Left ventricle myocardium inferior (tissue), 1 donor: ENCODE data around the gene KLKB1. TPM values are rescaled to one million over a fixed set of nuclear protein-coding genes. Genes with fewer than 3 reads are reported as not detected.

Experiments
- DNase-seq: peaks from one replicate; pipeline ENCODE4 v3.0.0-alpha.2; 2020
- H3K27ac ChIP-seq: fragments of 200-600 bp; replicated peaks from 2 replicates; pipeline ENCODE4 v1.8.0; 2021
- H3K27me3 ChIP-seq: fragments of 200-600 bp; 2 replicates; pipeline ENCODE4 v1.8.0; 2021; ENCODE audit warnings: low read depth
- H3K36me3 ChIP-seq: fragments of 200-600 bp; 2 replicates; pipeline ENCODE4 v1.8.0; 2021
- H3K4me1 ChIP-seq: fragments of 200-600 bp; 2 replicates; pipeline ENCODE4 v1.8.0; 2021
- H3K4me3 ChIP-seq: fragments of 200-600 bp; 2 replicates; pipeline ENCODE4 v1.8.0; 2021; ENCODE audit warnings: mild to moderate bottlenecking, moderate library complexity
- H3K9me3 ChIP-seq: fragments of 200-600 bp; replicated peaks from 2 replicates; pipeline ENCODE4 v1.8.0; 2021
- intact Hi-C: fragments of 100-400 bp; cut with micrococcal nuclease; formaldehyde crosslinking; loops from one replicate; pipeline ENCODE4 v1.11.0; 2022
- total RNA-seq: library from RNA; stranded (reverse); fragmentation: NEBNext Ultra II Directional; extraction: Animal tissue kit (Norgen Biotek cat#: 25700); gene quantifications from one replicate; pipeline ENCODE4 v1.2.1, GENCODE V29; 2021
- TF ChIP-seq, protein P1 (sequence below): fragments of 200-600 bp; IDR thresholded peaks from 2 replicates; pipeline ENCODE4 v1.8.0; 2021; ENCODE audit warnings: antibody characterized with exemption, mild to moderate bottlenecking, borderline replicate concordance
- donor health status: DM: no; HTN: yes; CAD: no; lungs with severe emphysema.

The KLKB1 gene
- total RNA-seq, 1 donor from 2014 or later = 0.74 TPM

DNA sequence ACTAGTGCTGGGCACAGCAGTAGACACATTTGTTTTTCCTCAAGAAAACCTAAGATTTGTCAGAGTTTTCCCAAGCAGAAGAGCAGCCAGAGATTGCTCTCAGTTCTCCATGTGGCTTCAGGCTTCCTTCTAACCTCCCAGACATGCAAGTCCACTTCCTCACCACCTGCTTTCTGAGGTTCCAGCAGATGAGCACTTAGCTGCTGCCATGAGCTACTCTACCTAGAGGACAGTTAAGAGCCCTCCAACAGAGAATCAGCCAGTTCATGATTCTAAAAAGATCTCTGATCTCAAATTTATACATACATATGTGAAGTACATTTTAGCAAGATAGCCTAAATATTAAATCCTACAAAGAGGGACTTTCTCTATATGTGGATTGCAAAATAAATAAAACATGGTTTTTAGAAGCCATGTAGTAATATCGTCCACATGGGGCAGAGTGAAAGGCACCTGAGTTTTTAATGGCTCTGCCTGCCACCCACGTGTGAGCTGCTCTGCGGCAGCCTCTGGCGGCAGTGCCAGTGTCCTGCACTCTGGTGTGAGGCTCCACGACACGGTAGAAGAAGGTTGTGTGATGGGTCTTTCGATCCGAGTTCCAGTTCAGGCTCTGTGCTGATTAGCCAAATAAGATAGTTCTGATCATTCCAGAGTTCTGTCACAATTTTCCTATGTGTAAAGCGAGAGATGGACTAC is 25.6 kb upstream of the KLKB1 start:
- Histone ChIP-seq H3K27me3 (no peaks in the 10 kb centered on the region), H3K4me3 (no peak overlapping the region), H3K9me3 (no peaks in the 10 kb centered on the region), H3K4me1 (peaks cover 28% of the 10 kb centered on the region), H3K36me3 (peaks cover 23% of the 10 kb centered on the region), H3K27ac (peak overlapping the region; percentile 72)
- TF ChIP-seq, protein P1, sequence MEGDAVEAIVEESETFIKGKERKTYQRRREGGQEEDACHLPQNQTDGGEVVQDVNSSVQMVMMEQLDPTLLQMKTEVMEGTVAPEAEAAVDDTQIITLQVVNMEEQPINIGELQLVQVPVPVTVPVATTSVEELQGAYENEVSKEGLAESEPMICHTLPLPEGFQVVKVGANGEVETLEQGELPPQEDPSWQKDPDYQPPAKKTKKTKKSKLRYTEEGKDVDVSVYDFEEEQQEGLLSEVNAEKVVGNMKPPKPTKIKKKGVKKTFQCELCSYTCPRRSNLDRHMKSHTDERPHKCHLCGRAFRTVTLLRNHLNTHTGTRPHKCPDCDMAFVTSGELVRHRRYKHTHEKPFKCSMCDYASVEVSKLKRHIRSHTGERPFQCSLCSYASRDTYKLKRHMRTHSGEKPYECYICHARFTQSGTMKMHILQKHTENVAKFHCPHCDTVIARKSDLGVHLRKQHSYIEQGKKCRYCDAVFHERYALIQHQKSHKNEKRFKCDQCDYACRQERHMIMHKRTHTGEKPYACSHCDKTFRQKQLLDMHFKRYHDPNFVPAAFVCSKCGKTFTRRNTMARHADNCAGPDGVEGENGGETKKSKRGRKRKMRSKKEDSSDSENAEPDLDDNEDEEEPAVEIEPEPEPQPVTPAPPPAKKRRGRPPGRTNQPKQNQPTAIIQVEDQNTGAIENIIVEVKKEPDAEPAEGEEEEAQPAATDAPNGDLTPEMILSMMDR = peak; percentile 72
- intact Hi-C loops = no loop called here
- peak; percentile 28 for DNase-seq

DNA sequence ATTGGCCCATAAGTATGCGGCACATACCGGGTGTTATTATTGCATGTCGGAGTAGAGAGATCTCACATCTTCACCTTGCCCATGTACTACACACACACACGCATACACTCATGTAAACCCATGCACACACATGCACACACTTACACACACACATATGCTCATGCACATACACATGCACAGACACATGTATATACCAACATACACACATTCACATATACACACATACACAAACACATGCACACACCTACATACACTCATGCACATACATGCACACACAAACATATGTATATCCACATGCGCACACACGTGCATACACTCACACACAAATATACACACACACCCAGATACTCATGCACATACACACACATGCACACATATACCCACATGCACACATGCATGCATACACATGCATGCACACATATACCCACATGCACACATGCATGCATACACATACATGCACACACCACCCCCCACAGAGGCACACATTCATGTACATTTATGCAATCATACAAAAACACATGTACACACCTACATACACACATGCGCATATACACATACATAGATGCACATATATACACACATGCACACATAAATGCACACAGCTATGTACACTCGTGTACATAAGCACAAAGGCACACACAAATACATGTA is 24.7 kb upstream of the KLKB1 start:
- H3K27ac ChIP-seq = no peak overlapping the region
- no peak for DNase-seq
- no peaks in the 10 kb centered on the region for H3K27me3 ChIP-seq
- TF ChIP-seq, protein P1 = no peak
- H3K9me3 ChIP-seq = no peaks in the 10 kb centered on the region
- no peak overlapping the region for H3K4me3 ChIP-seq
- H3K4me1 ChIP-seq = peaks cover 28% of the 10 kb centered on the region
- intact Hi-C loops = no loop called here
- H3K36me3 ChIP-seq = peaks cover 13% of the 10 kb centered on the region

DNA sequence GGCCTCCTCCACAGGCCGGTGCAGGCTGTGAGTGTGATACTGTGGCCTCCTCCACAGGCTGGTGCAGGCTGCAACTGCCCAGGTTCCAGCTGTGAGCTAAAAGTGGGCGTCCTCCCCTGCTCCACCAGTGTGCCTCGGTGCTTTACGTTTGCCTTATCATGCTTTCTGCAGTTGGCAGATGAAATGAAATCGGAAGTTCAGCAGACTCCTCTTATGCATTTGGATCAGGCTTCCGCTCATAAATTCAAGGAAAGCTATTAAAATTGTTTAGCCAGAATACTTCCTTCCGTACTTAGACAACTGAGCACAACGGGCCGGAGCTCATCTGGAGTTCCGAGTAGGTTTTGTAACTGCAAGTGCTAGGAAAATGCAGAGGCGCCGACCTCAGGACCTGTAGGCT is 23.9 kb upstream of the KLKB1 start:
- TF ChIP-seq, protein P1 = no peak
- intact Hi-C loops = no loop called here
- no peak for DNase-seq
- peaks cover 28% of the 10 kb centered on the region for H3K4me1 ChIP-seq
- H3K4me3 ChIP-seq = no peak overlapping the region
- H3K27ac ChIP-seq = no peak overlapping the region
- no peaks in the 10 kb centered on the region for H3K27me3 ChIP-seq
- H3K36me3 ChIP-seq = peaks cover 10% of the 10 kb centered on the region
- no peaks in the 10 kb centered on the region for H3K9me3 ChIP-seq

DNA sequence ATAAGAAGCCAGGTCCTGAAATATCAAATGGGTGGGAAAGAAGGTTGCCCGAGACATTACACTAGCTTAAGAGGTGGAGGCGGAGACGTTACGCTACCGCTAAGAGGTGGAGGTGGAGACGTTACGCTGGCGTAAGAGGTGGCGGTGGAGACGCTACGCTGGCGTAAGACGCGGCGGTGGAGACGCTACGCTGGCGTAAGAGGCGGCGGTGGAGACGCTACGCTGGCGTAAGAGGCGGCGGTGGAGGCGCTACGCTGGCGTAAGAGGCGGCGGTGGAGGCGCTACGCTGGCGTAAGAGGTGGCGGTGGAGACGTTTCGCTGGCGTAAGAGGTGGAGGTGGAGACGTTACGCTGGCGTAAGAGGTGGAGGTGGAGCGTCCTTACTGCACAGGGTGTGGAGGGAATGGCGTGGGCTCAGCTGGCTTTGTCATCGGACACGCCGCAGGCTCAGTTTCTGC is 23.2 kb upstream of the KLKB1 start:
- DNase-seq = no peak
- no peak overlapping the region for H3K27ac ChIP-seq
- intact Hi-C loops = no loop called here
- TF ChIP-seq, protein P1 = no peak
- H3K27me3 ChIP-seq = no peaks in the 10 kb centered on the region
- peaks cover 11% of the 10 kb centered on the region for H3K36me3 ChIP-seq
- H3K4me3 ChIP-seq = no peak overlapping the region
- no peaks in the 10 kb centered on the region for H3K9me3 ChIP-seq
- H3K4me1 ChIP-seq = peaks cover 28% of the 10 kb centered on the region

DNA sequence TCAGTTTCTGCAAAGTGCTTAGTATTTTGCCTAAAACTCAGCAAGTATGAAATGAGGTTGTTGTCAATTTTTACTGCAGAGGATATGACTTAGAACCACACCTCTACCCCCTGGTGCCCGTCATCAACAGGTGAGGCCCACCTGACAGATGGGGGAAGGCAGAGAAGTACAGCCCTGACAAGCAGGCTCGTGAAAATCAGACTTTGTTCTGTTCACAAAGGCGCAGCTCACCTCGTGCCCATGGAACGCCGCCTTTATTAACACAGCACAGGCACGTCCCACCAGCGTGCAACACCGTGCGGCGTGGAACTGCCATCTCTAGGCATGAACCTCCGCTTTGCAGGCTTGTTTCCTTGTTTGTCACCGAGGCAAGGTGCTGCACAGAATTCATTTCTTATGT is 22.6 kb upstream of the KLKB1 start:
- no peaks in the 10 kb centered on the region for H3K27me3 ChIP-seq
- no peaks in the 10 kb centered on the region for H3K9me3 ChIP-seq
- peaks cover 16% of the 10 kb centered on the region for H3K36me3 ChIP-seq
- intact Hi-C loops = no loop called here
- TF ChIP-seq, protein P1 = no peak
- no peak overlapping the region for H3K27ac ChIP-seq
- H3K4me1 ChIP-seq = peaks cover 23% of the 10 kb centered on the region
- H3K4me3 ChIP-seq = no peak overlapping the region
- DNase-seq = no peak
